Measurements from ENCODE around the gene BNIP5. TPM values are rescaled to one million over a fixed set of nuclear protein-coding genes. Genes with fewer than 3 reads are reported as not detected.
A peak's percentile ranks its signal among the peaks of the same experiment; 100 is the strongest.

BNIP5 gene
- polyA plus RNA-seq, 3 donors, result not detected

- Histone ChIP-seq H3K9ac (ENCODE audit: insufficient read depth, low read length, poor library complexity, severe bottlenecking) (no peak overlapping the region), H3K27me3 (ENCODE audit: control insufficient read depth in 2 of 2, insufficient read depth in 2 of 2, low read length in 2 of 2) (no peaks in the 10 kb centered on the region), H3K36me3 (replicated peaks in 1 of 2; ENCODE audit: control insufficient read depth in 1 of 2, insufficient read depth in 2 of 2, low read length in 2 of 2) (no peaks in the 10 kb centered on the region), H4K20me1 (ENCODE audit: insufficient read depth, low read length) (no peaks in the 10 kb centered on the region), H3K4me2 (replicated peaks; ENCODE audit: extremely low read depth, low read length, poor library complexity, severe bottlenecking) (no peak overlapping the region), H3K4me1 (ENCODE audit: control insufficient read depth in 1 of 2, insufficient read depth in 2 of 2, low read length in 2 of 2) (peaks cover 41 to 45% of the 10 kb centered on the region in 2 donors), H3K4me3 (replicated peaks in 1 of 3; ENCODE audit: low read depth in 2 of 3, low read length in 3 of 3) (no peak overlapping the region), H3K9me3 (replicated peaks in 1 of 2; ENCODE audit: control insufficient read depth in 1 of 2, insufficient read depth in 1 of 2, low read length in 2 of 2) (no peaks in the 10 kb centered on the region), H2AFZ (ENCODE audit: insufficient read depth, low read depth, low read length, poor library complexity, severe bottlenecking) (no peak overlapping the region), H3K27ac (ENCODE audit: low read depth in 1 of 2, low read length in 2 of 2) (no peak overlapping the region), H3K79me2 (ENCODE audit: insufficient read depth, low read length) (no peaks in the 10 kb centered on the region)
- no peak for DNase-seq
- H3K4me3 Mint-ChIP-seq, result no peak overlapping the region
- TF ChIP-seq CTCF (IDR thresholded peaks at IDR 0.05), result no peak
- H3K4me1 Mint-ChIP-seq, result peaks cover 56% of the 10 kb centered on the region
- intact Hi-C loops (cut with micrococcal nuclease), result no loop called here
- H3K27ac Mint-ChIP-seq, result peak overlapping the region in 2 of 7 donors; percentile 49 to 54
- H3K36me3 Mint-ChIP-seq, result no peaks in the 10 kb centered on the region
- peaks cover 2 to 3% (median 3%) of the 10 kb centered on the region in 3 donors for H3K27me3 Mint-ChIP-seq (ENCODE audit: low read depth in 3 of 3)
- WGBS (ENCODE audit: insufficient coverage), result no CpG with 5 or more reads among the region's 1 CpG
- H3K9me3 Mint-ChIP-seq, result peaks cover 0 to 3% (median 0%) of the 10 kb centered on the region in 7 donors
Measured at GRCh38 chr6:36285797-36286196, 50.9 kb downstream of the BNIP5 start.

DNA sequence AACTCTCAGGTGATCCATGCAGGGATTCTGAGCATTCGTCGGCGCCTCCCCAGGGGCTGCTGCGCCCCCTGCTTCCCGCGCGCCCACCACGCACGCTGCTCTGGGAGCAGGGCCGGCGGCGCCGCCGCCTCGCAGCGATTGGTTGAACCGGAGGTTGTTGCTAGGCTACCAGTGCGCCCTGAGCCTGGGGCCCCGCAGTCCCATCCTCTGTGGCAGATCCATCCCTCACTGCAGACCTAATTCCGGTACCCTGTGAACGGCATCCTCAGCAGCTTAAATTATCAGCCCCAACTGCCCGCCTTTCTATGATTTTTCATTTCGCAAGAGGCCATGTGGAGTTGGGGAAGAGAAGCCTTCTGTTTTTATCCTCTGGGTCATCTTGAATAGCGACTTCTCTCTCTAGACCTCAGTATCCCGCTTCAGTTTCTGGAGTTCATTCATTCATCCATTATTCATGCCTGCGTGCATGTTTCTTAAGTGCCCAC is 51.5 kb downstream of the BNIP5 start:
- Histone ChIP-seq H3K36me3 (replicated peaks in 1 of 2; ENCODE audit: control insufficient read depth in 1 of 2, insufficient read depth in 2 of 2, low read length in 2 of 2) (no peaks in the 10 kb centered on the region), H4K20me1 (ENCODE audit: insufficient read depth, low read length) (no peaks in the 10 kb centered on the region), H3K4me1 (ENCODE audit: control insufficient read depth in 1 of 2, insufficient read depth in 2 of 2, low read length in 2 of 2) (peaks cover 41 to 45% of the 10 kb centered on the region in 2 donors), H3K9me3 (replicated peaks in 1 of 2; ENCODE audit: control insufficient read depth in 1 of 2, insufficient read depth in 1 of 2, low read length in 2 of 2) (no peaks in the 10 kb centered on the region), H2AFZ (ENCODE audit: insufficient read depth, low read depth, low read length, poor library complexity, severe bottlenecking) (peak overlapping the region; percentile 41), H3K9ac (ENCODE audit: insufficient read depth, low read length, poor library complexity, severe bottlenecking) (no peak overlapping the region), H3K79me2 (ENCODE audit: insufficient read depth, low read length) (no peaks in the 10 kb centered on the region), H3K27ac (ENCODE audit: low read depth in 1 of 2, low read length in 2 of 2) (no peak overlapping the region), H3K4me2 (replicated peaks; ENCODE audit: extremely low read depth, low read length, poor library complexity, severe bottlenecking) (no peak overlapping the region), H3K27me3 (ENCODE audit: control insufficient read depth in 2 of 2, insufficient read depth in 2 of 2, low read length in 2 of 2) (no peaks in the 10 kb centered on the region), H3K4me3 (replicated peaks in 1 of 3; ENCODE audit: low read depth in 2 of 3, low read length in 3 of 3) (peak overlapping the region in 1 of 3 experiments; percentile 12)
- H3K36me3 Mint-ChIP-seq, result no peaks in the 10 kb centered on the region
- peak in 2 of 3 donors; percentile 33 to 35 for DNase-seq
- peak overlapping the region in 3 of 7 donors; percentile 49 to 54 (median 50) for H3K27ac Mint-ChIP-seq
- no peak for TF ChIP-seq CTCF (IDR thresholded peaks at IDR 0.05)
- peaks cover 0 to 3% (median 0%) of the 10 kb centered on the region in 7 donors for H3K9me3 Mint-ChIP-seq
- intact Hi-C loops (cut with micrococcal nuclease), result no loop called here
- no peak overlapping the region for H3K4me3 Mint-ChIP-seq
- H3K4me1 Mint-ChIP-seq, result peaks cover 56% of the 10 kb centered on the region
- 7% methylated on average over 19 of the region's 26 CpGs for WGBS (ENCODE audit: insufficient coverage)
- H3K27me3 Mint-ChIP-seq (ENCODE audit: low read depth in 3 of 3), result peaks cover 2 to 3% (median 3%) of the 10 kb centered on the region in 3 donors

All from CD14-positive monocyte (primary cell).